Stimulated activated CD8-positive, alpha-beta memory T cell treated with anti-CD3 and anti-CD28 coated beads, Interleukin-4, amount 100 ng/mL, for 24 hours (primary cell): ENCODE data around the gene MICAL2.
A peak's percentile ranks its signal among the peaks of the same experiment; 100 is the strongest.
"Not testable (repeated sequence)": the region's sequence is repeated elsewhere in the genome, so short reads cannot be mapped to it uniquely, and the experiment has no call there.

Experiments
- DNase-seq: peaks from one replicate; pipeline ENCODE4 v3.0.0-alpha.2; 2020; ENCODE audit warnings: low read depth

Gene MICAL2

DNA sequence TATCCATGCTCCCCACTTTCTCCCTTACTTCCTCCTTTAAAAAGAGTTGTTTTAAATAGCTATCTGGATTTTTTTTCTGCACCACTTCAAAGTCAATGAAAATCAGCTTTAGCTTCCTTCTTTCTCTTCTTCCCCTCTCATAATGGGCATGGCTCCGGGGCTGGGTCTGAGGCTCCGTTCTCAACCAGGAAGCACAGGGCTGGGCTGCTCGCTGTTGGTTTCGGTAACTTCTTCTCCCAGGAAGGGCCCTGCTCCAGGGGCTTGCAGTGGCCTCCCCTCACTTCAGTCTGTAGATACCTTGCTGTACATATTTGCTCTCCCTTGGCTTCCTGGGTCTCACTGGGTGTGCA is 23.8 kb downstream of the MICAL2 start:
- no peak for DNase-seq

DNA sequence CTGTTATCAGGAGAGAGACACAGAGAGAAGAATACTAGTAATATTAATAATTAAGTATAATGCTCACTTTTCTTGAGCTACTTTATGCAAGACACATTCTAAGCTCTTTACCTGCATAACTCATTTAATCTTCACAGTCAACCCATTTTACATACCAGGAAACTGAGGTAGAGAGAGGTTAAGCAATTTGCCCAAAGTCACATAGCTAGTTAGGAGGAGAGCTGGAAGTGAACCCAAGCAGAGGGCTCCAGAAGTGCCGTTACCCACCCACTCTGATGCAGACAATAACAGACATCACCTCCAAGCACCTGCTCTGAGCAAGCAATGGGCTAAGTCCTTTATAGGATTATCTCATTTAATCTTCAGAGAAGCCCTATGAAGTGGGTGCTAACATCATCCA is 24.8 kb downstream of the MICAL2 start:
- no peak for DNase-seq

DNA sequence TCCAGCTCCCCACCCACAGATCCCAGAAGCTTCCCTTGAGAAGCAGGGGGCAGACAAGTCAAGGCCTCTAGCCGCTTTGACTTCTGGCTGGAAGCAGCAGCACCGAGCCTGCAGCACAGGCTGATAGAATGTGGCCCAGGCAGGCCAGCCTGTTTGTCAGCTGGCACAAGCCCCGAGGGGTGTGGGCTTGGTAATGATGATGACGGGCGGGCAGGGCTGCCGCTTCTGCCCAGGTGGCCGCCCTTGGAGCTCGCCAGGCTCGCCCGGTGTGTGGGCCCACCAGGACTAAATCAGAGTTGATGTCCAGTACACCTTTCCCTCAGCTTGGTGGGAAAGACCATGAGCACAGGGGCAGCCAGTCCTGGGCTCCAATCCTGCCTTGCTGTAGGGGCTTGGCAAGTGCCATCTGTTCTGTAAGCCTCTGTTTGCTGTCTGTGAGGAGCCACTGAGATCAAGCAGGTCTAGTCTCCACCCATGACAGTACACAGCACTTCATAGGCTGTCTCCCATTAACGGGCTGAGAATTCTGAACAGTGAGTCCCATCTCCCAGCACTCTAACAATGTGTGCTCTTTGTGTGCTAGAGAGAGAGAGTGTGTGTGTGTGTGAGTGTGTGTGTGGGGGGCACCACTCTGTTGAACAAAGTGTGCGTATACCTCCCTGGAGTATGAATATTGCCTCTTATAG is 26.8 kb downstream of the MICAL2 start:
- DNase-seq = no peak

DNA sequence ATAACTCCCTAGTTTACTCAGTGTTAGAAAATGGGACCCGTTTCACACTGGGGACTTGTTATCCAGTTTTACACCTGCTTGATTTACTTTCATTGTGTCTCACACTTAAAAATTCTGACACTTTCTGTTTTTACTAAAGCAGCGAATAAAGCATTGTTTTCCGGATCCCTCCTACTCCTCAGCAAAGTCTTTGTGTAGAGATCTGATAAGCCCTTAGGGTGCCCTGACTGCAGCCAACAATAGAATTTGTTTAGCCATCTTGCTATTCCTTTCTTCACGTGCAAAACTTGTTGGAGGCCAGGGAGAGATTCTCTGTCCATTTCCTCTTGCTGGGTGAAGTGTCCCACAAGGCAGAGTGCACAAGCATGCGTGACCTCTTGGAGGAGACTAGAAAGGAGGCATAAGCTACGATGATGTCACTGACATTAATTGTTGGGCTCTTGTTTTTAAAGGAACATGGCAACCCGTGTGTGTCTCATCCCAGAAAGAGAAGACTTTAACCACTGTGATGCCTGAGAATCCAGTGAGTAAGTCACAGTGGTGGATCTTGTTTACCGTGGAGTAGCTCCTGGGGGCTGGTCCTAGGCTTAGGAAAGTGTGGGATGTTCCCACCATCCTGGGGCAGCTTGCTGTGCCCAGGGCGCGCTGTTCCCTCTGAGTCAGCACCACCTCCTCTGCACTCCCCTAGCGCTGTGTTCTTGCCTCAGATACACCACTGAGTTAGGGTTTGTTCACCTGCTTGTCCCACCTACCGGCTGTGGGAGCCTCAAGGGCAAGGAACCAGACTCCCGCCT is 27.7 kb downstream of the MICAL2 start:
- DNase-seq = no peak

DNA sequence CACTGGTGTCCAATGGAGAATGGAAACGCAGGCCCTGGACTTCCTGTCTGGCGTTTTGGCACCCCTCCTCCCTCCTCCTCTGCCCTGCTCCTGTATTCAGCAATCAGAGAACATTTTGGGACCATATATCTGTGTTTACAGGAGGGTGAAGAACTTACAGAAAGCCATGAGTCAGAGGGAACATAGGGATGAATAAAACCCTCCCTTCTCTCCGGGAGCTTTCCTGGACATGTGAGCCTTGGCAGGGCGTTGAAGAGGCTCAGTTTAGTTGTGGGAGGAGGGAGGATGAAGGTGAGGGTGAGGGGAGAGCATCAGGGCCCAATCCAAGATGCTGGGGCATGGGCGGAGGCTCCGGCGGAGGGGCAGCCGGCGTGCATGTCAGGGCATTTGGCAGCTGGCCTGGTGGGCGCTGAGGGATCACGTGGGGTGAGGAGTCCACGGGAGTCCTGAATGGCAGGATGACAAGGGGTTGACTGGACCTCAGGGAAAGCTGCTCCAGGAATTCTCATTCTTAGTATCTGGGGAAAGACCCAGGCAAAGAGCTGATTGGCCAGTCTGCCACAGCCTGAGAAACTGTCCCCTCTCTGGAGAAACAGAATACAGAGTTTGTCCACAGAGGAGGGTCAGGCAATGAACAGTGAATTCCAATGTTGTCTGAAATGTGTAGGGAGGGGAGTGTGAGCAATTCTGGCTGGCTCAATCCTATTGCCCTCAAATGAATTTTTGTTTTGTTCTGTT is 28.9 kb downstream of the MICAL2 start:
- no peak for DNase-seq

DNA sequence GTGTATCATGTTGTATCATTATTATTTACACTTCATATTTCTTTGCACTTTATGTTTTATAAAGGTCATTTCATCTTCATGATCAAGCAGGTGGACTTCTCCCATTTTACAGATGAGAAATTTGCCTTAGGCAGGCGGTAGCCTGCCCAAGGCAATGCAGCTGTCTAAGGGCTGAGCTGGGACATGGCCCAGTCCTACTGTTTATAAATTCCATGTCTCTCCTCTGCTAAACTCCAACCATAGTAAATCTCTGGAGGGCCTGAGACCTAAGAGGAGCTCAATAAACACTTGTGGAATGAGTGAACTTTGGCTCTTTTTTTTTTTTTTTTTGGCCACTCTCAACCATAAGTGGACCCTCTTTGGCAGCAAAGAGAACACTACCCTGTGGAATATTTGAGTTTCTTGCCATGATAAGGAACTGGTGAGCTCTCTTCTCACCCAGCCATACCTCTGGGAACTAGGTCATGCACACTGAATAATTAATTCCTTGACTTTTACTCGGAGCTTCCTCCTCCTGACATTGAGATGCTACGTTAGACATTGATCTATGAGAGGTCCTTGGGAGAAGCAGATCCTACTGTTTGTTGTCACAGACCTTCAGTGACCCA is 29.9 kb downstream of the MICAL2 start:
- DNase-seq = no peak

DNA sequence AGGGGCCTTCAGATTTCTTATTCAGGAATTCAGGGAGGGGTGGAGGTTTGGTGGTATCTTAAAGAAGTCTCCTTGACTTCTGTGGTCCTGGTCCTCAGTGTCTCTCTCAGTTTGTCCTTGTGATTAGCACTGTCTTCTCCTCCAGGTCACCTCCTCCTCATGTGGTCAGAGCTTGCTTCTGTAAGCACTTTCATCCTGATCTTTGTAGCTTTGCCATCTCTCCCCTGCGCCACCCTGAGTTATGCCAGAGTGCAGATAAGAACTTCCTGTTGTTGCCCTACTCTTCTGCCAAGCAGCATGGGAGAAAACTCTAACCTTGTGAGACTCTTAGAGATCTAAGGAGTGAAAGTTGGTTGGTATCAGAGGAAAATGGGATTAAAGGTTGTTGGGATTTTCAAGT is 30.9 kb downstream of the MICAL2 start:
- DNase-seq = no peak

DNA sequence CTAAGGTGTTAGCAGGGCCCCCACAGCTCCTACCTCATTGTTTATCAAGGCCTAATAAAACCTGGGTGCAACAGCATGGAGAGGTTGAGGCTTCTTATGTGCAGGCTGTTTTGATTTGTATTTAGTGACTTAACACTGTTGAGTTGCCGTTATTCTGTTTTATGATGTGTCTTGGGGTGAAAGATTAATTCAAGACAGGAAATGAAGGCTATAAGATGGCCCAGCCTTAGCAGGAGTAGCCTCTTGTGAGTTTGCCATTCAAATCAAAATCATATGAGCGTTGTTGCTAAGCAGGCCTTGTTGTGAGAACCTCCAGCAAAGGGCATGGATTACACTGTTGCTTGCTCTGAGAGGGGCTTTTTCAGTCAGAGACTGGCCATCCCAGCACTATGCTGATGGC is 31.8 kb downstream of the MICAL2 start:
- DNase-seq = no peak

DNA sequence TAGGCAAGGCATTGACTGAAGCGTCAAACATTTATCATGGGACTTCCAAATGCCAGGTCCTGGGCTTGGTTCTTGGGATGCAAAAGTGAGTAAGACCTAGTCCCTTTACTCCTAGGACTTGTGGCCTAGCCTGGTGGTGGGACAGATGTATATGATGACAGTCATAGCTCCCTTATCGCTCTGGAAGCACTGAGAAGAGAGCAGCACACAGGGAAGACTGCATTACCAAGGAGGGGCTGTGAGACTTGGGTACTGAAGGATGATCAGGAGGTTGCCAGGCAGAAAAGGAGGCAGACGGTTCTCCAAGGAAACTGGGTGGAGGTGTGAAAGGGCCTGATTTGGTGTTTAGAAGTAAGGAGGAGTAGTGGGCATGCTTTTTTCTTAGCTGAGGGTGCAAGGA is 32.5 kb downstream of the MICAL2 start:
- DNase-seq = no peak

DNA sequence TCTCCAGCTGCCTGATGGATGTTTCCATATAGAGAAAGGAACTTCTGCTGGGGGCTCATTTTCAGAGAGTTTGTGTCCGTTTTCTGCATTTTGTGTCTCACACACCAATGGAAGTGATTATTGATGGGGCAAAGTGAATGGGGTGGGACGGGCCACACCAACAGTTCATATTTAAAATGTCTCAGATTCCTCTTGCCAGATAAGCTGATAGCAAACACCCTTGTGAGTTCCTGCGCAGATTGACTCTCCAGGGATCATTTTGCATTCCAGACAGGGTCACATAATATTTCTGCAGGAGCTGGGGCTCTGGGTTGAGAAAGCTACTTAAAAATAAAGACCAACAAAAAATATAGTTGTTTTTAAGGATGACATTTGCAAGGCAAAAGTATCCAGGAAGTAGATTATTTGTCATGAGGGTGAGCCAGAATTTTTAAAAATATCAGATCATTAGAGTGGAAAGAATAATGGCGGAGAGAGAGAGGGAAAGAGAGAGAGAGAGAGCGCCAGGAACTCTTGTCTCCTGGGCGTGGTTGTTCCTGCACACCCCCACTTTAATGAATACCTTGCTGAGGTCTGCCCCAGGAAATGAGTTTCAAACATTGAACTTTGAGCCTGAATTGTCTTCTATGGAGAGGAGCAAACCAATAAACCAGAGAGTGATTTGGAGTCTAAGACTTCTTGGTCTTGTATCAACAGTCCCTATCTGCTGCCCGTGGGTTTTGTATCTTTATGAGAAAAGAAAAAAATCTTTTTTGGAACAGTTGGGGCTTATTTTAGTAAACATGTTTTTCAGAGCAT is 33.3 kb downstream of the MICAL2 start:
- no peak for DNase-seq

DNA sequence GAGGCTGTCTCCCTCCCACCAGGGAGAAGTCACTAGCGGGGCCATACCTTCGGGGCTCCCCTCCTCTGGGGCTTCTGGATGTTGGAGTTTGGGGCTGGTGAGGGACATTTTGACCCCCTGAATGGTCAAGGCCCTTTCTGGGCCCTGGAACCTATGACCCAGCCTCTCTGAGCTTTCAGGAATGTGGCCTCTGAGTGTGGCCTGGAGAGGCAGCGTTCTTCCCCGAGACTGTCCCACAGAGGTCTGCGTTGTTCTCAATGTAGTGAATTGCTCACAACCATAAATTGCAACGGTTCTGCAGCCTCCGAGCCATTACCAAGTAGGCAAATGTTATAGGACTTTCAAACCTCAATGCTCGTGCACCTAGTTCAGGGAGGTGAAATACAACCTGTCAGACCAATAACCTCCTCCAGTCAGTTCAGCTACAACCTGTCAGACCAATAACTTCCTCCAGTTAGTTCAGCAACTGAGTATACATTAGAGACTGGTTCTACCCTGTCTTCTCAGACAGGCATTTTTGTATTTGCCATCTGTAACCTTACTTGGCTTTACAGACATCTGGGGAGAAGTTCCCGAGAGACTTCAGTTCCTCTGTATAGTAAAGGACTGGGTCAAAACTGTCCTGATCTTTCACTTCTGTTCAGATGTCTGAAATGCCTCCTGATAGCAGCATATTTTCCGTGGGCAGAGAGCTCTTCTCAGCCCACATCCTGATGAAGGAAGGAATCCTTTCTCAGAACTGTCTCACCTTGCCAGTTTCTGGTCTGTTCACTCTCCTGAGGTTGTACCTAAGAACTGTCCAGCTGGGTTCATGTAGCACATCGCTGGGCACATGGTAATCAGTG is 34.2 kb downstream of the MICAL2 start:
- DNase-seq = no peak

DNA sequence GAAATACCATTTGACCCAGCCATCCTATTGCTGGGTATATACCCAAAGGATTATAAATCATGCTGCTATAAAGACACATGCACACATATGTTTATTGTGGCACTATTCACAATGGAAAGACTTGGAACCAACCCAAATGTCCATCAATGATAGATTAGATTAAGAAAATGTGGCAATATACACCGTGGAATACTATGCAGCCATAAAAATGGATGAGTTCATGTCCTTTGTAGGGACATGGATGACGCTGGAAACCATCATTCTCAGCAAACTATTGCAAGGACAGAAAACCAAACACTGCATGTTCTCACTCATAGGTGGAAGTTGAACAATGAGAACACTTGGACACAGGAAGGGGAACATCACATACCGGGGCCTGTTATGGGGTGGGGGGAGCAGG is 36.3 kb downstream of the MICAL2 start:
- DNase-seq = not testable (repeated sequence)

DNA sequence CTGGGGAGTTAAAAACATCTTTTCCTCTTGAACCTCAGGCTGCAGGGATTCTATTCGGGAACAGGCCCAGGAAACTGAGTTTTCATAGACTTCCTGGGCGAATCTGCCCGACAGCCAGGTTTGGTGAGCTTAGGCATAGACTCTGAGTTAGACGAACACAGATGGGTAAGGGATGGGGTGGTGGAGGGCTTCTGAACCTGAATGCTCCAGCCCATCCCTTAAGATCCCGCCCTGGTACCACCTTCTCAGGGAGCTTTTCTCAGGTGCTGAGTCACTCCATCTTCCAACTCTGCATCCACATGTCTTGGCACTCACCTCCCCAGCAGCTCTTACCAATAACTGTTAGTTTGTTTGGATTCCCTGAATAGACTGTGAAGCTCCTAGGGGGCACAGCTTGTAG is 37.4 kb downstream of the MICAL2 start:
- no peak for DNase-seq

DNA sequence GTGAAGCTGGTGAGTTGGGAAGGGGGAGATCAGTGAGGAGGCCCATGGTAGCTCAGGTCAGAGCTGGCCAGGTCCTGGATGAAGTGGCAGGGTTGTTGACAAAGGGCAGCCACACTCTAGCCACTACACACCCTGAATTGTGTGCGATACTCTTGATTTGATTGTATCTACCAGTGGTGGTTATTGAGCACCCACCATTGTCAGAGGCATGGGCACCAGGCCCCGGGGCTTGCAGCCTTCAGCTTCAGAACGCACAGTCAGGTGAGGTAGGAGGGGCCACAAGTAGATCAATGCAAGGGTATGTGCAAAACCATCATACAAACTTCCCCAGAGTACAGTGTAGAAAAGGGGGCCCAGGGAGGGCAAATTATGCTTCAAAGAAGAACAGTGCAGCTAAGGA is 38.1 kb downstream of the MICAL2 start:
- DNase-seq = no peak

DNA sequence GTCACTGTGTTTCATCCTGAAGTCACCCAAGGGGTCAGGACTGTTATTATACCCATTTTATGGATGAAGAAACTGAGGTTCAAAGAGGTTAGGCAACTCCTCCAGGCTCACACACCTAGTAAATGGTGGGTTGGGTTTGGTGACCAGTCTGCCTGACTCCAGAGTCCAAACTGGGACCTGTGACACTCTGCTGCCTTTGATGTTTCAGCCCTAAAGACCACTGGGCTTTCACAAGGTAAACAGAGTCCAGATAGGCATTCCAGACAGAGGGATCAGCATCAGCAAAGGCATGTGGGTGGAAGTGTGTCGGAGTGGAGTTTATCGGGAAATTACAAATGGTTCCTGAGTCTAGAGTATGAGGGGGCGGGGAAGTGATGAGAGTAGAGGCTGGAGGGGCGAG is 38.5 kb downstream of the MICAL2 start:
- no peak for DNase-seq

DNA sequence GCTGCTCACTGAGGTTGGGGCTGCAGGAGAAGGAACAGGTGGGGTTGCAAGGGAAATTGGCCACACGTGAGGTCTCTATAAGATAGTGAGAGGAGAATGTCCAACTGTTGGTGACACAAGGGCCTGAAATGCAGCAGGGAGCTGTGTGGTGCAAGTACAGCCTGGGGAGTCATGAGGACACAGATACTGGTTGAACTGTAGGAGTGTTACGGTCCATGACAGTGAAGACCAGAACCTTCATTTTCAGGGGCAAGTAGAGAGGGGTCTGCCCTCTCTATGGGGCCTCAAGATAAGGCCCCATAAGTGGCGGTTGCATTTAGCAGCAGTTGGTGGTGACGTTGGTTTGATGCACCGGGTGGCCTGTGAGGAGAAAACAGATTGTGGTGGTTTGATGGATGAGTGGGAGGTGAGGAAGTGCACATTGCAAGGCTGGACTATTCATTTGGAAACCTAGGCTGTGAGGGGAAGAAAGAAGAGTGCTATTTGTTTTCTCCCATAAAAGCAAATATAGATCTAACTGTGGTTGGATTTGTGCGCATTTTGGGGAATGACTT is 39.4 kb downstream of the MICAL2 start:
- DNase-seq = no peak

DNA sequence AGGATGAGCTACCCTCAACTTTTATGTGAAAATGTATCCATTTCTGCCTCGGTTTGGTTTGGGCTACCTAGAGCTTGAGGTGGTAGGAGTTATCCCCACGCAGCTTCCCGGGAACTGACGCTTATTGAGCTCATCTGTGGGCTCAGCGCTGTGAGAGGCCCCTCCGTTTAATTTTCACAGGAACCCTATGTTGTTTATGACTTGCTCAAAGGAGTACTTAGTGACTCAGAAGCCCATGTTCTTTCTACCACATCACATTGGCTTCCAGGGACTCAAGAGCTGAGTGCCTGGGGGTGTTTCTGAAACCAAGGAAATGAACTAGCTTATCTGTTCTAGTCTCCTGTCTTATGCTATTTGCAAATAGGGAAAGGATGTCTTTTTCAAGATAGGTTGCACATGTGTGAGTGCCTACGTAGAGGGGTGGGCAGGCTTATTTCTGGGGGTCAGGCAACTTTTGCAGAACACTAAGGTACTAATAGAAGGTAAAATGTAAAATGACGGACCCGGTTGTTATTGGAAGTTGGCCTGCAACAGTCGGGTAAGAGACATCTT is 40.5 kb downstream of the MICAL2 start:
- DNase-seq = peak; percentile 20

DNA sequence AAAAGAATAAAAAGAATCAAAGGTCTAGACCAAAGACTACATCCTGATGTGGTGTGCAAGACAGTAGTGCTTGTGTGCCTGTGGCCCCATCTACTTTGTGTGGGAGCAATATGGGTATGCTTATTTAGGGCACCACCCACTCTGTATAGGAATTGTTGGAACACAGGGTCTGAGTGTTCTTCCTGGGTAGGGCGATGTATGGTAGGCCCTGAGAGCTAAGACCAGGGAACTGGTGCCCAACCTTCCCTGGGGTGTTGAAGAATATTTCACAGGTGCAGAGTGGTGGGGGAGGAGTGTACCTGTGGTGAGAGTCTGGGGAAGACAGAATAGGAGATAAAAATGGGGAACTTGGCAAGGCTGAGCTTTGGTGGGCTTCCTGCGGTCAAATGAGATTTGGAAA is 41.9 kb downstream of the MICAL2 start:
- DNase-seq = no peak

DNA sequence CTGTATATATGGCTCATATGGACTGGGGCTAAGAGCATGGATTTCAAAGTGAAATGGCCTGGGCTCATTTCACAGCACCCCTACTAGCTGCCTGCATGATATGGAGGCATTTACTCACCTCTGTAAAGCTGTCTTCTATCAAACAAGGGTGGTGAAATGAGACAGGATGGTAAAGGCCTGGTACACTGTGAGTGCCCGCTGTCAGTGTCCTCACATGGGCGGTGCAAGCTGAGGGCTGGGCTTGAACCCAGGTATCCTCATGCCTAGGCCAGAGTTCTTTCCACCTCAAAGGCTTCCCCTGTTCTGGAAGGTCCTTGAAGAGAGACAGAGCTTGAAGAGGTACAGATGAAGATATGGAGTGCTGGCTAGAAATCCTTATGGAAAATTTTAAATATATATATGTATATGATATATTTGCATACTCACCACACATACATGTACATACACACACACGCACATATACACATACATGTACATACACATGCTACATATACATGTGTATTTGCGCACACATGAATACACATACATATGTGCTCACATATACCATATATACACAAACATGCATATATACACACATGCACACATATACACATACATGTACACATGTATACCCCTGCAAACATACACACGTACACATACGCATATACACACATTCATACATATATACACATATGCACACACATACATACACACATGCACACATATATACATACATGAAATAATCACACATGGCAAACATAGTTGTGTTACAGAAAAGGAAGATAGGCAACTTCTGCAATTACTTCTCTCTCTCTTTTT is 44.7 kb downstream of the MICAL2 start:
- DNase-seq = no peak

DNA sequence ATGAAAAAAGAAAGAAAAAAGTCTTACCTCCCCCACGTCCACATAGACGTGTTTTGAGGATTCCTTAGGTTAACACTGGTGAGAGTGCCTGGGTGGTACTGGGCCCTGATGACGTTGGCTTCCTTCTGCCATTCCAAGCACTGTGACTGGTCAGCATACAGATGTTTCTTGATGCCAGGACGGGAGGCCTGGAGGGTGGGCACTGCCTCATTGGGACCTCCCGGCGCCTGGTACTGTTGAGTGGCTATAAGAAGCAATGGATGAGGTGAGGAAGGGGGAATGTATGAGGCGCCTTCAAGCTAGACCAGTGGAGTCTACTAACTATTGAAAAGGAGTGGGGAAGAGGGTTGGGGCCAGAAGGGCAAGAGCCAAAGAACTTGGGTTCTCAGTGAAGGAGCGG is 45.3 kb downstream of the MICAL2 start:
- no peak for DNase-seq
